B cell (primary cell): Measurements from ENCODE around the gene PRAMEF20.
"Not testable (repeated sequence)": the region's sequence is repeated elsewhere in the genome, so short reads cannot be mapped to it uniquely, and the experiment has no call there.

Experiments used
- CTCF ChIP-seq: fragments of 200-600 bp; IDR thresholded peaks from one replicate; pipeline ENCODE4 v1.8.0; 2022; ENCODE audit warnings: antibody characterized with exemption, mild to moderate bottlenecking
- EZH2 ChIP-seq: IDR thresholded peaks from 2 replicates; pipeline ENCODE4 v1.6.1; 2012; ENCODE audit warnings: borderline replicate concordance, low read depth, mild to moderate bottlenecking, moderate library complexity, low read length; ENCODE audit not compliant: insufficient read depth, poor library complexity, severe bottlenecking

GRCh38 chr1:13380380-13380779 lies 29.9 kb upstream of the PRAMEF20 start:
- not testable (repeated sequence) for TF ChIP-seq CTCF, EZH2
